ENCODE results near the gene ABTB2.

DNA sequence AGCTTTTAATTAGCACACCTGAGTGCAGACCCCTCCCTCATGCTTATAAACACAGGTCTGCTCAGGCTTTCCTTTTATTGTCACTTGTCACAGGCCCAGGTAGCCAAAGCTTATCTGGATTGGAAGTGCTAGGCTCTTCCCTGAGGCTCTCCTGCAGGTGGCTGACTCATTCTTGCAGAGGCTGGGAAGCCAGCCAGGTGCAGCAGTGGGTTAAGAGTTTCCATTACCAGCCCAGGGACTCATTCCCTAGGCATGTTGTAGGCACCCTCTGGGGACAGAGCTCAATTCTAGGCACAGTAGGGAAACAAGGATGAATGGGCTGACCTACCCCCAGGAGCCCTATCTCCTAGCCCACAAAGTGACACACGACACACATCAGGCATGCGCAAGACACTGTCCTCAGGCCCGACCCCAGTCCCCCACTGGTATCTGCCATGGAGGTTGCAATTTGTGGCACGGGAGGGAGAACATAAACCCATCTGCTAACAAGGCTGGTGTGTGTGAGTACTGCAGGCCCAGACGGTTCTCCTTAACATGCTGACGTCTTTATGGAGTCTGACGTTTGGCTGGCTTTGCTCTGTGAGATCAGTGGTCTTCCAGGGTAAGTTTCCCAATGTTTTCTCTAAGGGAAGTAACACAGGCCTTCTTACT is 94.2 kb downstream of the ABTB2 start:
- TF ChIP-seq CTCF (IDR thresholded peaks at IDR 0.05) (no peak), POLR2A (IDR thresholded peaks at IDR 0.05) (peak in 1 of 2 donors; percentile 14)
